ENCODE results near the gene NUDT3.

GRCh38 chr6:34391473-34391785 lies 1.0 kb downstream of the NUDT3 start:
- TF ChIP-seq, protein P1, sequence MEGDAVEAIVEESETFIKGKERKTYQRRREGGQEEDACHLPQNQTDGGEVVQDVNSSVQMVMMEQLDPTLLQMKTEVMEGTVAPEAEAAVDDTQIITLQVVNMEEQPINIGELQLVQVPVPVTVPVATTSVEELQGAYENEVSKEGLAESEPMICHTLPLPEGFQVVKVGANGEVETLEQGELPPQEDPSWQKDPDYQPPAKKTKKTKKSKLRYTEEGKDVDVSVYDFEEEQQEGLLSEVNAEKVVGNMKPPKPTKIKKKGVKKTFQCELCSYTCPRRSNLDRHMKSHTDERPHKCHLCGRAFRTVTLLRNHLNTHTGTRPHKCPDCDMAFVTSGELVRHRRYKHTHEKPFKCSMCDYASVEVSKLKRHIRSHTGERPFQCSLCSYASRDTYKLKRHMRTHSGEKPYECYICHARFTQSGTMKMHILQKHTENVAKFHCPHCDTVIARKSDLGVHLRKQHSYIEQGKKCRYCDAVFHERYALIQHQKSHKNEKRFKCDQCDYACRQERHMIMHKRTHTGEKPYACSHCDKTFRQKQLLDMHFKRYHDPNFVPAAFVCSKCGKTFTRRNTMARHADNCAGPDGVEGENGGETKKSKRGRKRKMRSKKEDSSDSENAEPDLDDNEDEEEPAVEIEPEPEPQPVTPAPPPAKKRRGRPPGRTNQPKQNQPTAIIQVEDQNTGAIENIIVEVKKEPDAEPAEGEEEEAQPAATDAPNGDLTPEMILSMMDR (IDR thresholded peaks at IDR 0.05; ENCODE audit: insufficient read depth, low read depth, low read length) = no peak
- no peak for TF ChIP-seq EZH2 (IDR thresholded peaks at IDR 0.05; ENCODE audit: insufficient read depth, low read length)

All from astrocyte (in vitro differentiated cells and primary cell).